Nephron progenitor cell (in vitro differentiated cells): ENCODE results near the gene ZBTB47.

Experiments
- DNase-seq: peaks from one replicate; pipeline ENCODE4 v3.0.0; 2021
- H3K27ac Mint-ChIP-seq: 2 replicates; pipeline ENCODE4 v1.8.0; 2021; ENCODE audit warnings: mild to moderate bottlenecking, moderate library complexity, mixed read lengths
- H3K27me3 Mint-ChIP-seq: 2 replicates; pipeline ENCODE4 v1.8.0; 2021; ENCODE audit warnings: mild to moderate bottlenecking, low read depth, mixed read lengths; ENCODE audit not compliant: poor library complexity
- H3K36me3 Mint-ChIP-seq: 2 replicates; pipeline ENCODE4 v1.8.0; 2021; ENCODE audit warnings: low read depth, mixed read lengths
- H3K4me1 Mint-ChIP-seq: 2 replicates; pipeline ENCODE4 v1.8.0; 2021; ENCODE audit warnings: mixed read lengths
- H3K4me3 Mint-ChIP-seq: 2 replicates; pipeline ENCODE4 v1.8.0; 2021; ENCODE audit warnings: mild to moderate bottlenecking, moderate library complexity, mixed read lengths
- H3K9me3 Mint-ChIP-seq: 2 replicates; pipeline ENCODE4 v1.8.0; 2021; ENCODE audit warnings: mild to moderate bottlenecking, moderate library complexity, mixed read lengths
- TF ChIP-seq, protein P1 (sequence below): fragments of 200-600 bp; sonication (generic); IDR thresholded peaks from 2 replicates; pipeline ENCODE4 v1.5.0; 2021; ENCODE audit warnings: antibody characterized with exemption

Gene ZBTB47

DNA sequence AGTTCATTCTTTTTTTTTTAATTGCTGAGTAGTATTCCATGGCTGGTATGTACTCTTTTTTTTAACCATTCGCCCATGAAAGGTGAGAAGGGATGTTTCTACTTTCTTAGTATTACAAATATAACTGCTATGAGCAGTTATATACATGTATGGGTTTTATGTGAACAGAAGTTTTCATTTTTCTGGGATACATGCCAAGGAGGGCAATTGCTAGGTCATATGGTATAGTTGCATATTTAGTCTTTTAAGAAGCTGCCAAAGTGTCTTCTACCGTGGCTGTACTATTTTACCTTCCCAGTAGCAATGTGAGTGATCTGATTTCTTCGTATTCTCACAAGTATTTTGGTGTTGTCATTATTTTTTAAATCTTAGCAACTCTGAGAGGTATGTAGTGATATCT, 20.6 kb downstream of the ZBTB47 start:
- Mint-ChIP-seq H3K4me1 (no peaks in the 10 kb centered on the region), H3K27me3 (peaks cover 3% of the 10 kb centered on the region), H3K4me3 (no peak overlapping the region), H3K27ac (no peak overlapping the region), H3K9me3 (peaks cover 34% of the 10 kb centered on the region), H3K36me3 (no peaks in the 10 kb centered on the region)
- DNase-seq, result no peak
- TF ChIP-seq, protein P1, sequence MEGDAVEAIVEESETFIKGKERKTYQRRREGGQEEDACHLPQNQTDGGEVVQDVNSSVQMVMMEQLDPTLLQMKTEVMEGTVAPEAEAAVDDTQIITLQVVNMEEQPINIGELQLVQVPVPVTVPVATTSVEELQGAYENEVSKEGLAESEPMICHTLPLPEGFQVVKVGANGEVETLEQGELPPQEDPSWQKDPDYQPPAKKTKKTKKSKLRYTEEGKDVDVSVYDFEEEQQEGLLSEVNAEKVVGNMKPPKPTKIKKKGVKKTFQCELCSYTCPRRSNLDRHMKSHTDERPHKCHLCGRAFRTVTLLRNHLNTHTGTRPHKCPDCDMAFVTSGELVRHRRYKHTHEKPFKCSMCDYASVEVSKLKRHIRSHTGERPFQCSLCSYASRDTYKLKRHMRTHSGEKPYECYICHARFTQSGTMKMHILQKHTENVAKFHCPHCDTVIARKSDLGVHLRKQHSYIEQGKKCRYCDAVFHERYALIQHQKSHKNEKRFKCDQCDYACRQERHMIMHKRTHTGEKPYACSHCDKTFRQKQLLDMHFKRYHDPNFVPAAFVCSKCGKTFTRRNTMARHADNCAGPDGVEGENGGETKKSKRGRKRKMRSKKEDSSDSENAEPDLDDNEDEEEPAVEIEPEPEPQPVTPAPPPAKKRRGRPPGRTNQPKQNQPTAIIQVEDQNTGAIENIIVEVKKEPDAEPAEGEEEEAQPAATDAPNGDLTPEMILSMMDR, result no peak

DNA sequence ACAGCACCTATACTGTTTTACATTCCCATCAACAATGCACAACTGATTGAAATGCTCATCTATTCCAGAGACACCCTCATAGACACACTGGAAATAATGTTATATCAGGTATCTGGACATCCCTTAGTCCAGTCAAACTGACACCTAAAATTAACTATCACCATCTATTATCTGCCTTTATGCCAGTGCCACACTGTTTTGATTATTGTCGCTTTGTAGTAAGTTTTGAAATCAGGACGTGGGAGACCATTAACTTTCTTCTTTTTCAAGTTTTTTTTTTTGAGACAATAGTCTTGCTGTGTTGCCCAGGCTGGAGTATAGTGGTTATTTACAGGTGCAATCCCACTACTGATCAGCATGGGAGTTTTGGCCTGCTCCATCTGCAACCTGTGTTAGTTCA, 22.4 kb downstream of the ZBTB47 start:
- Mint-ChIP-seq H3K4me1 (no peaks in the 10 kb centered on the region), H3K27ac (no peak overlapping the region), H3K36me3 (no peaks in the 10 kb centered on the region), H3K9me3 (peaks cover 31% of the 10 kb centered on the region), H3K4me3 (no peak overlapping the region), H3K27me3 (peaks cover 3% of the 10 kb centered on the region)
- no peak for DNase-seq
- TF ChIP-seq, protein P1, result no peak

DNA sequence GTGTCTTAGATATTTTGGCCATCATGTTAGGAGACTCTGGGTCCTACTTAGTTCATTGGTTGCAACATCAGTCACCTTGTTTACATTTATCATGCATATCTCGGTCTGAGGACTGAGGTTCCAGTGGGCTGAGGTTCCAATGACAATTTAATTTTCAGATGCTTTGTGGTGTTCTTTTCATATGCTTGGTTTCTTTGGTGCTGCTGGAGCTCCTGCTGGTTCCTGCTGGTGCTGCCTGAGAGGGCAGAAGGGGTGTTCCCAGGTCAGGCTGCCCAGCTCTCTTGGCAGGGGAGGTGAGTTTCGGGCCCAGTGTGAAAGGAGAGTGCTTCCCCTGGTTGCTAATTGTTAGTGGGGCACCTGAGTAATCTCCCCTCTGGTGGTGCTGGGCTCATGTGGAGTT, 24.9 kb downstream of the ZBTB47 start:
- TF ChIP-seq, protein P1, result no peak
- no peak overlapping the region for H3K4me3 Mint-ChIP-seq
- no peak overlapping the region for H3K27ac Mint-ChIP-seq
- peaks cover 31% of the 10 kb centered on the region for H3K9me3 Mint-ChIP-seq
- H3K27me3 Mint-ChIP-seq, result peaks cover 3% of the 10 kb centered on the region
- DNase-seq, result no peak
- no peaks in the 10 kb centered on the region for H3K4me1 Mint-ChIP-seq
- no peaks in the 10 kb centered on the region for H3K36me3 Mint-ChIP-seq

DNA sequence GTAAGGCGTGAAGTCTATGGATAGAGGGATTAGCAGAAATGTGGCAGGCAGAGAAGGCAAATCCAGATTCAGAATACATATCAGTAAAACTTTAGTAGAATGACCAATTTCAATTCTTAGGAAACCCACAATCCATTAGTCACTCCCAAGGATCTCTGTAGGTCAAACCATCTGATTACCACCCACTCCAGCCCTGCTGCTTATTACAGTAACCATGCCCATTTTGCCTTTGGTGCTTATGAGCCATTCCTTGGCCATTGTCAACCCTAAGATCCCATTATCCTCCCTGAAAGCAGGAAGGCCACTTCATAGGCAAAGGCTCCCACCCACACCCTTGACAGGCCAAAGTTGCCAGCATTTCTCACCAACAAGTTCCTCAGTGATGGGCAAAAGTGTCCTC, 26.8 kb downstream of the ZBTB47 start:
- H3K9me3 Mint-ChIP-seq, result peaks cover 31% of the 10 kb centered on the region
- peaks cover 8% of the 10 kb centered on the region for H3K27me3 Mint-ChIP-seq
- DNase-seq, result no peak
- H3K27ac Mint-ChIP-seq, result no peak overlapping the region
- H3K4me3 Mint-ChIP-seq, result no peak overlapping the region
- H3K4me1 Mint-ChIP-seq, result no peaks in the 10 kb centered on the region
- TF ChIP-seq, protein P1, result no peak
- H3K36me3 Mint-ChIP-seq, result no peaks in the 10 kb centered on the region

DNA sequence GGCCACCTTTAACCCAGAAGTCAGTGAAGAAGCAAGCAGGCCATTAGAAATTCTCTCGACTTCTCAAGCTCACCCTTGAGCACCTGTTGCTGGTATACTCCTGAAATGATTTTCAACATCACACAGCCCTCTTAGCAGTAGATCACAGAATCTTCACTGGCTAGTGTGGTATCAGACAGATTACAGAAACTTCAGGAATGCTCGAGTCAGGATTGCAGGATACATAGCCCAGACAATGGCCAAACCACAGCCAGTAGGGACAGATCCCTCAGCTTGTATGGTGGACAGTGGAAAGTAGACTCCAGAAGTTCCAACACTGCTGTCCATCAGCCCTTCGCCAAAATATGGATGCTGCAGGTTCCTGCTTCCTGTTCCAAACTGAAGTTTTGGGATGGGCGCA, 27.3 kb downstream of the ZBTB47 start:
- Mint-ChIP-seq H3K27me3 (peaks cover 9% of the 10 kb centered on the region), H3K9me3 (peaks cover 30% of the 10 kb centered on the region), H3K4me3 (no peak overlapping the region), H3K4me1 (no peaks in the 10 kb centered on the region), H3K36me3 (no peaks in the 10 kb centered on the region), H3K27ac (no peak overlapping the region)
- DNase-seq, result no peak
- TF ChIP-seq, protein P1, result no peak

DNA sequence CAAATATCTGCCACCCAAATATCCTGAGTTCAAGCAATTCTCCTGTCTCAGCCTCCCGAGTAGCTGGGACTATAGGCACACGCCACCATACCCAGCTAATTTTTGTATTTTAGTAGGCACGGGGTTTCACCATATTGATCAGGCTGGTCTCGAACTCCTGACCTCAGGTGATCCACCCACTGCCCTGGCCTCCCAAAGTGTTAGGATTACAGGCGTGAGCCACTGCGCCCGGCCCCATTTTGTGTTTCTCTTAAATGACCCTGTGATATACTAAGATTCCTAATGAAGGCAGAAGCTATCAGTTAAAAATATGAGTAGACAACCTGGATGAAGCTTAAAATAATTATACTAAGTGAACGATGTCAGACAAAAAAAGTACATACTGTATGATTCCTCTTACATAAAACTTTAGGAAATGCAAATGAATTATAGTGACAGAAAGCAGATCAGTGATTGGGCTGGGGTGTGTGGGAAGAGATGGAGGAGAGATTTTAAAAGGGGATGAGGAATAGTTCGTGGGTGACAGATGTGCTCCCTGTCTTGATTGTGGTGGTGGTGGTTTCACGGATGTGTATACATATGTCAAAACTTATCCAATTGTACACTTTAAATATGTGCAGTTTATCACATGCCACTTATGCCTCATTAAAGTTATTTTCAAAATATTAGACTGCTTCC, 28.0 kb downstream of the ZBTB47 start:
- H3K36me3 Mint-ChIP-seq, result no peaks in the 10 kb centered on the region
- TF ChIP-seq, protein P1, result no peak
- H3K27ac Mint-ChIP-seq, result no peak overlapping the region
- H3K4me1 Mint-ChIP-seq, result no peaks in the 10 kb centered on the region
- H3K27me3 Mint-ChIP-seq, result peaks cover 9% of the 10 kb centered on the region
- H3K9me3 Mint-ChIP-seq, result peaks cover 23% of the 10 kb centered on the region
- H3K4me3 Mint-ChIP-seq, result no peak overlapping the region
- DNase-seq, result no peak
